ENCODE data around the gene ZNF555.

ZNF555 gene

DNA sequence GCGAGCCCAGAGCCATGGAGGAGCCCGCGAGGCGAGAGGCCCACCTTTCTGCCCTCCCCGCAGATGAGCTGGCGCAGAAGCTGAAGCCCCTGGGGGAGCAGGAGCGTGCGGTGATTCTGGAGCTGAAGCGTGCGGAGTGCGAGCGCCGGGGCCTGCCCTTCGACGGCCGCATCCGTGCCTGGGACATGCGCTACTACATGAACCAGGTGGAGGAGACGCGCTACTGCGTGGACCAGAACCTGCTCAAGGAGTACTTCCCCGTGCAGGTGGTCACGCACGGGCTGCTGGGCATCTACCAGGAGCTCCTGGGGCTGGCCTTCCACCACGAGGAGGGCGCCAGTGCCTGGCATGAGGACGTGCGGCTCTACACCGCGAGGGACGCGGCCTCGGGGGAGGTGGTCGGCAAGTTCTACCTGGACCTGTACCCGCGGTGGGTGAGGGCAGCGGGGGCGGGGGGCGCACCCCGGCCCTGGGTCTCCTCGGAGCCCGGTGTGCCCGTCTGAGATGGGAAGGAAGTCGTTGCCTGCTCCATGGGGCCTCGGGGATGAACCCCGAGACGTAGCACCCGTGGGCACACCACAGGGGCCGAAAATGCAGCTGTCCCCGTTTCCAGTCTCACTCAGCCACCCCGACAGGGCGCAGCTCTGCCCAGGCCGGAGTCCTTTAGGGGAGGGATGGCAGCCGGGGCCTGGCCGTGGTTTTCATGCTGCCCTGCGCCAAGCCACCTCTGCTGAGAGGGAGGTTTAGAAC is 33.7 kb upstream of the ZNF555 start:
- DNase-seq (ENCODE audit: low spot score) = no peak

DNA sequence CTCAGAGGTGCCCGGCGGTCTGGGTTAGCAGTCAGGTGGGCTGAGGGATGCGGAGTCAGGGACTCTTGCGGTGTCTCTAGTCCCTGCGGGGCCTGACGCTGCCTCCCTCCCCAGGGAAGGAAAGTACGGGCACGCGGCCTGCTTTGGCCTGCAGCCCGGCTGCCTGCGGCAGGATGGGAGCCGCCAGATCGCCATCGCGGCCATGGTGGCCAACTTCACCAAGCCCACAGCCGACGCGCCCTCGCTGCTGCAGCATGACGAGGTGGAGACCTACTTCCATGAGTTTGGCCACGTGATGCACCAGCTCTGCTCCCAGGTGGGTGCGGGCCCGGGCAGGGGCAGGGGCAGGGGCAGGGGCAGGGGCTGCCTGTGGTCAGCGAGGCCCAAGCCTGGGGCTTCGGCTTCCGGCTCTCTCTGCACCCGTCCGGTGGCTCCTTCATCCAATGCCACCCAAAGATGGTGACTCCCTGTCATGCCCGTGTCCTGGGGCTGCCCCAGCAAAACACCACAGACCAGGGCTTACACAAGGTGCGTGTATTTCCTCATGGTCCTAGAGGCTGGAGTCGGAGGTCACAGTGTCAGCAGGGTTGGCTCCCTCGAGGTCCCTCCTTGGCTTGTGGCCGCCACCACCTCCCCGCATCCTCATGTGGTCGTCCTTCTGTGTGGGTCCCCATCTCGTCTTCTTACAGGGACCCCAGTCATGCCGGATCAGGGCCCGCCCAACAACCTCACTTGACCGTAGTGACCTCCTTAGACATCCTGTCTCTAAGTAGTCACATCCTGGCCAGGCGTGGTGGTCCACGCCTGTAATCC is 32.9 kb upstream of the ZNF555 start:
- no peak for DNase-seq (ENCODE audit: low spot score)

DNA sequence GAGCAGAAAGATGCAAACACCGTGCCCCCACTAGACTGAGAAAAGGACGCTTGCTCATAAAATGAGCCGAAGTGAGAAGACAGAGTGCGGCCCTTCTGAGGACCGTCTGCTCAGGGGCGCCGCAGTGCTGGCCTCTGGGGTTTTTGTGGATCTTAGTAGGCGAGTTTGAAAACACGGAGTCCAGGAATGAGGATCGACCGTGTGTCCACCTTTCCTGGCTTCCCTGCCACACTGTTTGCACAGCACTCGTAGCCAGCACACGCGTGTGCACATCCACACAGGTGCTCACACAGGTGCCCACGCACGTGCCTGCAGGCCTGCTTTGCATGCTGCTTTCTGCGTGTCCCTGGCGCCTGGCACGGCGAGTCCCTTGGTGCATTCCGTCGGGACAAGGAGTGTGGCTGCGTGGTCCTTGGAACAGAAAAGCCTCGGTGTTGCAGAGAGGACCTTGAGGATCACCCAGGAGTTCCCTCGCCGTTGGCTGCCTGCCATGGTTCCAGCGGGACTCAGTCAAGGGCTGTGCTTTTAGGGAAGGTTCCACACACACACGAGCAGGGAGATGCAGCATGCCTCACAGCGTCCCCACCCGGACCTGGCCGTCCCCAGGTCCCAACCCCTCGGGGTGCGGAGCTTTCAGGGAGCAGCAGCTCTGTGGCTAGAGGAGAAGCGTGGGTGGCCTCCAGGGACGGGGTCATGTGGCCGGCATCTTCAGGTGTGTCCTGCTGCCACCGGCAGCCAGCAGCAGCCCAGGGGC is 31.7 kb upstream of the ZNF555 start:
- DNase-seq (ENCODE audit: low spot score) = no peak

DNA sequence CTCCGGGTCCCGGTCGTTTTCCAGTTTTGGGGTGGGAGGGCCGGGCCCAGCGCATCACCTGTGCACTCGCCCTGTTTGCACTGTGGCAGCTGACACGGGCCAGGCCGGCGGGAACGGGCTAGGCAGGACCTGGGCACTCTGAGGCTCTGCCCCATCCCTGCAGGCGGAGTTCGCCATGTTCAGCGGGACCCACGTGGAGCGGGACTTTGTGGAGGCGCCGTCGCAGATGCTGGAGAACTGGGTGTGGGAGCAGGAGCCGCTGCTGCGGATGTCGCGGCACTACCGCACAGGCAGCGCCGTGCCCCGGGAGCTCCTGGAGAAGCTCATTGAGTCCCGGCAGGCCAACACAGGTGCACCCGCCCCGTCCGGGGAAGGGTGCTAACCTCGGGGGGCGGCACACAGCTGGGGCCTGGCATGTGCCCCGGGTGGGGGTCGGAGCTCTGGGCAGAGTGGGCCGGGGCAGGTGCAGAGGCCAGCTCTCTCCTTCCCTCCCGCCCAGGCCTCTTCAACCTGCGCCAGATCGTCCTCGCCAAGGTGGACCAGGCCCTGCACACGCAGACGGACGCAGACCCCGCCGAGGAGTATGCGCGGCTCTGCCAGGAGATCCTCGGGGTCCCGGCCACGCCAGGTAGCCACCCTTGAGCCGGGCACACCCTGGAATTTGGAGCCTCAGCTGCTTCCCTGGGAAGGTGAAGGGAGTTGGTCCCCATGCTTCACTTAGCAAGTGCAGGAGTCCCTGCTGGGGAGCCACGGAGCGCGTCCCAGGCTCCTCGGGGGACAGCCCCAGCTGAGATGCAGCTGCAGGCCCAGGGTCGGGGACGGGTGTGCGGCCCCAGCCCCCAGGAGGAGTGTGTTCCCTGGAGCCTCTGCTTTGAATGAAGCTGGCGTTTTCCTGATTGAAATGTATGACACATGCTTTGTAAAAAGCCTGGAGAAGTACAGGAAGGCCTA is 30.9 kb upstream of the ZNF555 start:
- no peak for DNase-seq (ENCODE audit: low spot score)

DNA sequence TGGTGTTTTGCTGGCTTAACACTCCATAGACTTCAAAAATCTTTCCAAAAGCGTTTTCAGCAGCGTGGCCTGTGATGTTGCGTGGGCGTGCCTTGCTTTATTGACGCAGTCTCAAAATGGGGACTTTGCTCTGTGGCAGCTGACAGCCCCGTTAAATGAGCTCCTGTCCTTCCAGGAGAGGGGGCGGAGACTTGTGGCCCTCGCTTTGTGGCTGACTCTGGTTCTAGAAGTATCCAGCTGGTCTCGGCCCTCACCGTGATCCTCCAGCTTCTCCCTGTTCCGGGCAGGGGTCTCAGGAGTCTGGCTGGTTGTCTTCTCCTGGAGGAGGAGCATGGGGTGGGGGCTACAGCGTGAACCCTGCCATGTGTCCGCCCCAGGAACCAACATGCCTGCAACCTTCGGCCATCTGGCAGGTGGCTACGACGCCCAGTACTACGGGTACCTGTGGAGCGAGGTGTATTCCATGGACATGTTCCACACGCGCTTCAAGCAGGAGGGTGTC is 30.0 kb upstream of the ZNF555 start:
- no peak for DNase-seq (ENCODE audit: low spot score)

DNA sequence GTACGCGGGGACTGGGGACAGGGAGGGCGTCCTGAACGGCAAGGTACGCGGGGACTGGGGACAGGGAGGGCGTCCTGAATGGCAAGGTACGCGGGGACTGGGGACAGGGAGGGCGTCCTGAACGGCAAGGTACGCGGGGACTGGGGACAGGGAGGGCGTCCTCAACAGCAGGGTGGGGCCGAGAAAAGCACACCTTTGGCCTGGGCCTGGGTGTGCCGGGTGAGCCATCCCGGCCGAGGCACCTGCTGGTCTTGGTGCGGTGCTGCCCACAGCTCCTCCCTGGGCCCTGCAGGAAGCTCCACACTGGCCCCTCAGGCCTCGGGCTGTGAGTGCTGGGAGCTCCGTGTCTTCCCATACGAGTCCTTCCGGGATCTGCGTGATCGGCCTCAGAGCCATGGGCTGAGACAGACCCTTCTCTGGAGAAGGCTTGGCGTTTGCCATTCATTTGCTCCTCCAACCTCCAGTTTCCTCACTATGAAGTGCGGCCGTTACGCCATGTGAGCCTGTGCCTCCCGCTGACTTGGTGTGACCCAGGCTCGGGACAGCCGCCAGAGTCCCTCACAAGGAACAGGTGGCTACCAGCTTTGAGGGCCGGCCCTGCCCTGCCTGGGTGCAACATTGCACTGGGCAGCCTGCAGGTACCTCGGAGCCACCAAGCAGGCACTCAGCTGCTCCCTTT is 29.4 kb upstream of the ZNF555 start:
- no peak for DNase-seq (ENCODE audit: low spot score)

DNA sequence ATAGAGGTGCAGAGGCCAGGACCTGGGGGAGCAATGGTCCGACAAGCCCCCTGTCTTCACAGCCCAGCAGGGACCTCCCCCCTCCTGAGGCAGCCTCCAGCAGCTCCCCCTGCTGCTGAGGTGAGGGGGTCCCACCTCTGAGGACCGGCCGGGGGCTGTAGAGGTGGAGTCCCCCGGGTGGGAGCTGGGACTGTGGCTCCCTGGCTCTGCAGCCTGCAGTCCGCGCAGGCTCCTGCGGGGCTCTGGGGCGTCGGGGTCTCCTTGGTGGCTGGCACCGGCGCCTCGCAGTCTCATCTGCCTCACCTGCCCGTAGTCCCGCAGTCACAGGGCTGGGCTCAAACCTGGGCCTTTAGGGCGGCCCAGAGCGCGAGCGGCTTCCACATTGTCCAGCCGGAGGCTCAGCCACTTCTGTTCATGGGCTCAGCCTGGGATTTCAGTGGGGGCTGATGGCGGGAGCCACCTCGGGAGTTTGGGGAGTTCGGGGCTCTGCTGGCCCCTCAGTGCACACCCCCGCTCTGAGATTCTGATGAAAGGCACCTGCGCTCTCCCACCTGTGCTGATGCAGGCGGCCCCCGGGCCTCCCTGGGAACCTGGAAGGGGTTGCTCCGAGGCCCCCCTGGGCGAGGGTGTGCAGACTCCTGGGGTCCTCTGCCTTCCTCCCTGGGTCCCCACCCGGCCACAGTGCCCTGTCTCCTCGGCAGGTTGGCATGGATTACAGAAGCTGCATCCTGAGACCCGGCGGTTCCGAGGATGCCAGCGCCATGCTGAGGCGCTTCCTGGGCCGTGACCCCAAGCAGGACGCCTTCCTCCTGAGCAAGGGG is 28.7 kb upstream of the ZNF555 start:
- DNase-seq (ENCODE audit: low spot score) = peak; percentile 30

DNA sequence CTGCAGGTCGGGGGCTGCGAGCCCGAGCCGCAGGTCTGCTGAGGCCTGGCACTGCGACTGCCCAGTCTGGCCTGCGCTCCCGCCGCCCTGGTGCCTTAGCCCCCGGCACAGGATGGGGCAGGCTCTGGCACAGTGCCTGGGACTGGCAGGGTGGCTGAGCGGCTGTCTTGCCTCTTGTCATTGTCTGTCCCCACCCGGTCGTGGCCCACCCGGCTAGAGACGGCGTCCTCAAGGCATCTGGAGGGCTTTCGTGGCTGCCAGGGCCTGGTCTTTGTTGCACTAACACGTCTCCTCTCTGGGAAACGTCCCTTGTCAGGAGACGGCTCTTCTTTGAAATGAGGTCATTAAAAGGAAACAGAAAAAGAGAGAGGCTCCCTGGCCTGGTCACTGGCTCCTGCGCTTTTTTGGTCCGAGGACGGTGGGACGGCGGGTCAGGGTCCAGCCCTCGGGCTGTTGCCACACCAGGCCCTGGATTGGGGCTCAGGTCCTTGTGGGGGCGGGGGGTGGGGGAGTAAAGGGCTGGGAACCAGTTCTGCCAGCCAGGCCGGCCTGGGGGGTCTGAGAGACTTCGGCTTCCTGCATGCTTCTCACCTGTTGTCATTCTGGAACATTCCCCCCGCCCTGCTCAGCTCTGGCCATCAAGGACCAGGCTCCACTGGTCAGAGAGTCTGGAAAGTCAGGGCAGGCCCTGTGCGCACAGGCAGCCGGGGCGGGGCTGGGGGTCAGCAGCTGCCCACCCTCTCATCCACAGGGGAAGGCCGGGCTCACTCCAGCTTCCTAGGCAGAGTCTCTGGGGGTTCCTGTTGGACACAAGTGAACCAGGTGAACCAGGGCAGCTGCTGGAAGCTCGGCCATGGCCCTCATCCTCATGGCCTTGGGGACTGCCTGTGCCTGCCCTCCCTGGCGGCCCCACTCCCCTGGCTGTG is 27.8 kb upstream of the ZNF555 start:
- peak; percentile 25 for DNase-seq (ENCODE audit: low spot score)

DNA sequence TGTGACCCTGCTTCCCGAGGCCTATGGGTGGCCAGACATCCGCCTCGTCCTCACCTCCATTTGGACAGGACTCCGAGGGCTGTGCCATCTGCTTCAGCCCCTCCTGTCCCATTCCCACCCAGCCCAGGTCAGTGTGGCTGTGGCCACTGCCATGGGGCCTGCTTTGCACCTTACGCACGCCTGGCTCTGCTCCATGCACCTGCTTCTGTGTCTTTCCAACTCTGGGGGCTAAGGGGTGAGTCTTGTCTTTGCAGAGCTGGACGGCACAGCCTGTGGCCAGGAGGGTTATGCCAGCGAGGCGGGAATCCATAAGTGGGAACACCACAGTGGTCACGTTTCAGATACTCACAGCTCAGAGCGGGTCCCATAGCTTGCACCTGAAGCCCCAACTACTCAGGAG is 26.8 kb upstream of the ZNF555 start:
- peak; percentile 21 for DNase-seq (ENCODE audit: low spot score)

DNA sequence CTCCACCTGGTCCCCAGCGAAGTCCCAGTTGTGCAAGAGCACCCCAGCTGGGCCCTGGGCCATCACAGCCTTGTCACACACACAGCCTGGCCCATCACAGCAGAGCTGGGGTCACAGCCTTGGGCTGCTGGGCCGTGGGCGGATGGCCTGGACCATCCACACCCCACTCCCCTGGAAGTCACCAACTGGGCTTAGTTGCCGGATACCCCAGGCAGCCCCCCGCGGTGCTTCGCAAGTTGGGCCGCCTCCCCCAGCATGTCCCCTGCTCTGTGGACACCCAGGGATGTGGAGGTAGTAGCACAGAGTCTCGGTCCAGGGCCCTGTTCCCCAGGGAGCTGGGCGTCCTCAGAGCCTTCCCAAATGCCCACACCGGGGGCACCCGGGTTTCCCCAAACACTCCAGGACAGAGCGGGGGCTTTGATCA is 26.1 kb upstream of the ZNF555 start:
- peak; percentile 26 for DNase-seq (ENCODE audit: low spot score)

DNA sequence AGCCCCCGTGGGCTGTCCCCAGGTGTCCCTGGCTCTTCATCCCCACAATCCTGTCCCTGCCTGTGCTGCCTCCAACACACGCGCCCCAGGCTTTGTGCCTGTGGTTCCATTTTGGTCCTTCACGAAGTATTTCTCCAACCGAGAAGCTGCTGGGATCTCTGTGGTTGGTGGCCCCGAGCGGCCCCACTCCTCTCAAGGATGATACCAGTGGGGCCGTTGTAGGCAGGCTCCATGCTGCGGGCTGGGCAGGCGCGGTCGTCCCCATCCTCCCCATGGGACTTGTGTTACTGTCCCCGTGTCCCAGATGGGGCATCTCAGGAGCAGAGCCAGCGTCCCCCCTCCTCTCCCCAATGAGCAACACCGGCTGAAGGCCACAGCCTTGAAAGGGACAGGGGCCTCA is 25.4 kb upstream of the ZNF555 start:
- DNase-seq (ENCODE audit: low spot score) = peak; percentile 22

DNA sequence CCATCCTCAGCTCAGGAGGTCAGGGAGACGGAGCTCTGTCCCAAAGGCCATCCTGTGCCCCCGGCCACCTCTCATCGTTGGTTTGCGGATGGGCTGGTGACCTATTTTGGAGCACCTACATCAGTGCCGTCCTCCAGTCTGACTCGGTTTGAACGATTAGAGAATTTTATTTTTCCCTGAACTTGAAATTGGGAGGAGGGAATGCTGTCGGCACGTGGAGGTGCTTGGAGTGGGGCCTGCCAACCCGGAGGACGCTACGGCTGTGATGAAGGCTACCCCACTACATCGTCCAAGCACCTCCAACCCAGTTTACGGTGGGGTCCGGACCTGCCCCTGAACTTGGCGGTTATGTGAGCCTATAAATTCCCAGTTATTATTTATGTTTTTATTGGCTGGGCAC is 24.6 kb upstream of the ZNF555 start:
- DNase-seq (ENCODE audit: low spot score) = no peak

DNA sequence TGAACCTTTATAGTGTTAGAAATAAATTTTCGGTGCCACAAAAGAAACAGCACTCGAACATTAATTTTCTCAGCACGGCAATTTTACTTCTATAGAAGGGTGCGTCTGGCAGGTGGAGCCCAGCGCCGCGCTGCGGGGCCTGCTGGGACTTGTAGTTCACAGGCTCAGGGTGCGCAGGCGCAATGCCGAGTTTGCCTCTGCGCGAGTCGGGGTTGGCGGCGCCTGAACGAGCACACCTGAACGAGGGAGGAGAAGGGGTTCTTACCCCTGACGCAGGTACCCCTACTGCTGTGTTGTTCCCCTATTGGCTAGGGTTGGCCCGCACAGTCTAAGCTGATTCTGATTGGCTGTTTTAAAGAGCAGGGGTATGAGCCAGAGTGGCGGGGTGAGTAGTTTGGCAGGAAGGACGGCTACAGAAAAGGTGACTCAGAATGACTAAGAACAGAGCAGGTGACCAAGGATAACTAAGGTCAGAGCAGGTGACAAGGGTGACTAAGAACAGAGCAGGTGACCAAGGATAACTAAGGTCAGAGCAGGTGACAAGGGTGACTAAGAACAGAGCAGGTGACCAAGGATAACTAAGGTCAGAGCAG is 23.9 kb upstream of the ZNF555 start:
- DNase-seq (ENCODE audit: low spot score) = peak; percentile 38

DNA sequence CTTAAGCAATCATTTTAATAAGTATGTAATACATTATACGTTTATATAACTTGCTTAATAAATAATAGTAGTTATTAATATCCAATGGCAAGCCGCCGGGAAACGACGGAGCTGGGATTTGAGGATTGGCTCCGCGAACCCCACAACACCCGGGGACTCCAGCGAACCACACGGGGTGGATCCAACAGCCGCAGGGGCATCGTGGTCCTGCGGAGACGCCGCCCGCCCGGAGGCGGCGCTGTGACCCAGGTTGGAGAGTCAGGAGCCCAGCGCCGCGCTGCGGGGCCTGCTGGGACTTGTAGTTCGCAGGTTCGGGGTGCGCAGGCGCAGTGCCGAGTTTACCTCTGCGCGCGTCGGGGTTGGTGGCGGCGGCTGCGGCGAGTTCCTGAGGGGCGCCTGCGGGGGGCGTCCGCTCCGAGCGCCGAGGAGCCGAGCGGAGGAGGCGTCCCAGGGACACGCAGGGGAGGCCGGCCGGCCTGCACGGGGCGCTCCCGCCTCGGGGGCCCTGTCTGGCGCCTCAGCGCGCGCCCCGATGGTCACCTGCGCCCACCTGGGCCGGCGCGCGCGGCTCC is 21.6 kb upstream of the ZNF555 start, which contains the start of gene ZNF554:
TSS of gene ZNF554 (plus strand) at position 329 of the 572 bp plus-strand sequence. CDS start at position 533, 204 bp downstream.
- peak; percentile 97 for DNase-seq (ENCODE audit: low spot score)

DNA sequence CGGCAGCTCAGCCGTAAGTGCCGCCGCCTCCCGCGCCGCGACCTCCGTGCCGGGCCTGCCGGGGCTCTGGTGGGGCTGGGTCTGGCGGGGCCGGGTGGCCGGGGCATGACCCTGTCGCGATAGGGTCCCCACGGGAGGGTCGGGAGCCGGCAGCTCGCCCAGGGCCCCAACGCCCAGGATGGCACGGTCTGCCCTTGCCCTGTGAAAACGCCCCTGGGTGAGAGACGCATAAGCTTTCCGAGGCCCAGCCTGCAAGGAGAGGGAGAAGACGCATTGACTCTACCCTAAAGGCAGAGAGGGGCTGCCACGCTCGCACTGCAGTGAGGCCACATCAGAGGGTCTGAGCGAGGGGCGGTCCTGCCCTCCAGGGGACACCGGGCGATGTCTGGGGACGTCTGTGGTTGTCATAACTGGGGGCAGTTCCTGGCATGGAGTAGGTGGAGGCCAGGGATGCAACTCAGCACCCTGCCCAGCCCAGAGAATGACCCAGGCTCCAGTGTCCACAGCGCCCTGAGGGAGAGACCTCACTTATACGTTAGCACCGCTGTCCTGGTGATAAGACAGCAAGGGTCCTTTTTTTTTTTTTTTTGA is 21.1 kb upstream of the ZNF555 start:
- no peak for DNase-seq (ENCODE audit: low spot score)

DNA sequence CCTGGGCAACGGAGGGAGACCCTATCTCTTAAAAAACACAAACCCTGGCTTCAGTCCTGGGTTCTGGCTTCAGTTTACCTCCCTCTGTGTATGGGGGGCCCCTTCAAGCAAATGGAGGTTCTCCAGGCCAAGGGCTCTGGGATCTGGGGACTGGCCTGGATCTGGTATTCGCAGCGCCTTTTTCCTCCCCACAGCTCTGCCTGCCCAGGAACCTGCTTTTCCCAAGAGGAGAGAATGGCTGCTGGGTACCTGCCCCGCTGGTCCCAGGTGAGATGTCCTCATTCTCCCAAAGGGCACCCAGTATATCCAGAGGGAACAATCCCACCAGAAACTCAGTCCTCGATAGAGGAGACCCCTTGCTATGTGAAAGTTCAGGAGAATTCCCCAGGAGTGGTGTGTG is 18.4 kb upstream of the ZNF555 start:
- no peak for DNase-seq (ENCODE audit: low spot score)

DNA sequence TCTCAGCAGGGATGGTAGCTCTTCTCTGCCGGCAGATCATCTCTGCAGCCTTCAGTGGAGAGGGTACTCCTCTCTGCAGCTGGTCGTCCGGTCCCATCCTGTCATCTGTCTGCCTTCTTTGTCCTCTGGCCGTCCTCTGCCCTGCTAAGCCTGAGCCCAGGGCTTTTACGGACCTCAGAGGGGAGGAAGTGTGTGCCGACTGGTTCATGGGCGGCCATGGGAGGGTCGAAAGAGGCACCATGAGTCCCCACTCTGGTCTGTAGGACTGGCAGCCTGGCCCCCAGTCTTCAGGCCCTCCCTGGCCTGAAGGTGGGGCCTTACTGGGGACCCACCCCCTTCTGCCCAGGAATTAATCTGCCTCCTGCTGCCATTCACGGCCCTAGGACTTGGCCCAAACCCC is 17.6 kb upstream of the ZNF555 start:
- no peak for DNase-seq (ENCODE audit: low spot score)

DNA sequence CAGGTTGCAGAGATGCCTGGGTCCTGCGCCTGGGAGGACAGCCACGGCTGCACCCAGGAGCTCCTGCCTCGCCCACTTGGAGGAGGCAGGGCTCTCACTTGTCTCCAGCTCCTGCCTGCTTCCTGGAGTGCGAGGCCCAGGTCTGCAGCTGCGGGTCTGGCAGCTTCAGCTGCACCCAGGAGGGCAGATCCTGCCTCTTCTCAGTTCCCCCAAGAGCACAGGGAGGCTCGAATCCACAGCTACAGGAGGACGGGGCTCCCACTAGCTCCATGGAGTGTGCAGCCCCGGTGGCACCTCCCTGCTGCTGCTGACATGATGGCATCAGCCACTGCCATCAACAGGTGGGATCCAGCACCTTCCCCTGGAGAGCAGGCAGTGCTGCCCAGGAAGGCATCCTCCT is 17.1 kb upstream of the ZNF555 start:
- no peak for DNase-seq (ENCODE audit: low spot score)

Measured in D341Med (cell line).